ENCODE data around the gene DVL2.

DNA sequence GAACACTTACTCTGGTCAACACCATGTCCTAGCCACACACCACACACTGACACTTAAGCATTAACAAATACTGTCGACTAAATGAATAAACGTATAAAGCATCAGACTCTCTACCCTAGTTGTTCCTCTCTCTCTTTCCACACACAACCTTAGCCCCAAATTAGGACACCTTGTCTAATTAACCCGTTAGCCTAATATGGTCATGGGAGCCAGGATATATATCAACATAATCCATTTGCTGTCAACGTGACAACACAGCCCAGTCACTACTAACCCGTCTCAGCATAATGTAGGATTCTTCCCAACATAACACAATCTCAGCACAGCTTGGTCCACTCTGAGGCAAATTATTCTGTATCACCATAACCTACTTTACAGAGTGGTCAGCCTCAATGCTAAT, 2.2 kb downstream of the DVL2 start:
- TF ChIP-seq POLR2AphosphoS5 (IDR thresholded peaks at IDR 0.05; ENCODE audit: low read depth) (no peak), SPI1 (IDR thresholded peaks at IDR 0.05; ENCODE audit: borderline replicate concordance, low read depth) (no peak), GABPA (IDR thresholded peaks at IDR 0.05; ENCODE audit: low read depth) (no peak)
- TF ChIP-seq, protein P1, sequence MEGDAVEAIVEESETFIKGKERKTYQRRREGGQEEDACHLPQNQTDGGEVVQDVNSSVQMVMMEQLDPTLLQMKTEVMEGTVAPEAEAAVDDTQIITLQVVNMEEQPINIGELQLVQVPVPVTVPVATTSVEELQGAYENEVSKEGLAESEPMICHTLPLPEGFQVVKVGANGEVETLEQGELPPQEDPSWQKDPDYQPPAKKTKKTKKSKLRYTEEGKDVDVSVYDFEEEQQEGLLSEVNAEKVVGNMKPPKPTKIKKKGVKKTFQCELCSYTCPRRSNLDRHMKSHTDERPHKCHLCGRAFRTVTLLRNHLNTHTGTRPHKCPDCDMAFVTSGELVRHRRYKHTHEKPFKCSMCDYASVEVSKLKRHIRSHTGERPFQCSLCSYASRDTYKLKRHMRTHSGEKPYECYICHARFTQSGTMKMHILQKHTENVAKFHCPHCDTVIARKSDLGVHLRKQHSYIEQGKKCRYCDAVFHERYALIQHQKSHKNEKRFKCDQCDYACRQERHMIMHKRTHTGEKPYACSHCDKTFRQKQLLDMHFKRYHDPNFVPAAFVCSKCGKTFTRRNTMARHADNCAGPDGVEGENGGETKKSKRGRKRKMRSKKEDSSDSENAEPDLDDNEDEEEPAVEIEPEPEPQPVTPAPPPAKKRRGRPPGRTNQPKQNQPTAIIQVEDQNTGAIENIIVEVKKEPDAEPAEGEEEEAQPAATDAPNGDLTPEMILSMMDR (IDR thresholded peaks at IDR 0.05; ENCODE audit: insufficient read depth, low read length) = no peak
- TF ChIP-seq, protein P2, sequence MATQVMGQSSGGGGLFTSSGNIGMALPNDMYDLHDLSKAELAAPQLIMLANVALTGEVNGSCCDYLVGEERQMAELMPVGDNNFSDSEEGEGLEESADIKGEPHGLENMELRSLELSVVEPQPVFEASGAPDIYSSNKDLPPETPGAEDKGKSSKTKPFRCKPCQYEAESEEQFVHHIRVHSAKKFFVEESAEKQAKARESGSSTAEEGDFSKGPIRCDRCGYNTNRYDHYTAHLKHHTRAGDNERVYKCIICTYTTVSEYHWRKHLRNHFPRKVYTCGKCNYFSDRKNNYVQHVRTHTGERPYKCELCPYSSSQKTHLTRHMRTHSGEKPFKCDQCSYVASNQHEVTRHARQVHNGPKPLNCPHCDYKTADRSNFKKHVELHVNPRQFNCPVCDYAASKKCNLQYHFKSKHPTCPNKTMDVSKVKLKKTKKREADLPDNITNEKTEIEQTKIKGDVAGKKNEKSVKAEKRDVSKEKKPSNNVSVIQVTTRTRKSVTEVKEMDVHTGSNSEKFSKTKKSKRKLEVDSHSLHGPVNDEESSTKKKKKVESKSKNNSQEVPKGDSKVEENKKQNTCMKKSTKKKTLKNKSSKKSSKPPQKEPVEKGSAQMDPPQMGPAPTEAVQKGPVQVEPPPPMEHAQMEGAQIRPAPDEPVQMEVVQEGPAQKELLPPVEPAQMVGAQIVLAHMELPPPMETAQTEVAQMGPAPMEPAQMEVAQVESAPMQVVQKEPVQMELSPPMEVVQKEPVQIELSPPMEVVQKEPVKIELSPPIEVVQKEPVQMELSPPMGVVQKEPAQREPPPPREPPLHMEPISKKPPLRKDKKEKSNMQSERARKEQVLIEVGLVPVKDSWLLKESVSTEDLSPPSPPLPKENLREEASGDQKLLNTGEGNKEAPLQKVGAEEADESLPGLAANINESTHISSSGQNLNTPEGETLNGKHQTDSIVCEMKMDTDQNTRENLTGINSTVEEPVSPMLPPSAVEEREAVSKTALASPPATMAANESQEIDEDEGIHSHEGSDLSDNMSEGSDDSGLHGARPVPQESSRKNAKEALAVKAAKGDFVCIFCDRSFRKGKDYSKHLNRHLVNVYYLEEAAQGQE (IDR thresholded peaks at IDR 0.05; ENCODE audit: insufficient replicate concordance, low read depth) = no peak

Data from HL-60 (cell line).